PC-3 (cell line): ENCODE measurements around the gene CPA1. TPM values are rescaled to one million over a fixed set of nuclear protein-coding genes. Genes with fewer than 3 reads are reported as not detected.

Source experiments
- ATAC-seq: fragments of 200-7000 bp; cut with Tn5 transposase; 2 replicates; pipeline ENCODE4 v1.9.1; 2020; ENCODE audit warnings: mild to moderate bottlenecking, moderate library complexity
- BruUV-seq: library from RNA; stranded (reverse); fragments of 400-500 nt; replicated peaks from 2 replicates; lab custom pipeline; 2021; lab: Mats Ljungman, UMichigan
- CTCF ChIA-PET: fragments of 300-600 bp; sonication (Branson Sonifier 250); formaldehyde crosslinking; loops from one replicate; lab custom pipeline; 2022; ENCODE audit warnings: antibody characterized with exemption; lab: Charles Lee
- POLR2A ChIA-PET: fragments of 300-600 bp; sonication (Branson Sonifier 250); formaldehyde crosslinking; loops from one replicate; lab custom pipeline; 2022; ENCODE audit warnings: antibody characterized with exemption; ENCODE audit not compliant: unreplicated experiment; lab: Charles Lee
- DNase-seq: peaks from one replicate; pipeline ENCODE4 v3.0.0-alpha.2; 2015
- H2AFZ ChIP-seq: fragments of 300-600 bp; sonication (generic); 2 replicates; pipeline ENCODE4 v1.6.0; 2016; ENCODE audit warnings: antibody characterized with exemption, low read length
- H3F3A ChIP-seq: fragments of 300-600 bp; sonication (generic); one replicate; pipeline ENCODE4 v1.6.0; 2017; ENCODE audit warnings: antibody characterized with exemption, low read length, control low read depth, mild to moderate bottlenecking; ENCODE audit not compliant: unreplicated experiment
- H3K27ac ChIP-seq: fragments of 300-600 bp; sonication (generic); 2 replicates; pipeline ENCODE4 v1.5.1; 2016; ENCODE audit warnings: mild to moderate bottlenecking, low read length
- H3K27me3 ChIP-seq: fragments of 300-600 bp; sonication (generic); 2 replicates; pipeline ENCODE4 v1.6.1; 2016; ENCODE audit warnings: low read length, mixed read lengths
- H3K36me3 ChIP-seq: fragments of 300-600 bp; sonication (generic); 2 replicates; pipeline ENCODE4 v1.6.1; 2016; ENCODE audit warnings: low read depth, mixed run types, low read length, mixed read lengths
- H3K4me1 ChIP-seq: fragments of 300-600 bp; sonication (generic); 2 replicates; pipeline ENCODE4 v1.5.1; 2016; ENCODE audit warnings: low read length; ENCODE audit not compliant: insufficient read depth
- H3K4me2 ChIP-seq: fragments of 300-600 bp; sonication (generic); 2 replicates; pipeline ENCODE4 v1.6.0; 2016; ENCODE audit warnings: low read length
- H3K4me3 ChIP-seq: fragments of 300-600 bp; sonication (generic); 2 replicates; pipeline ENCODE4 v1.5.1; 2016; ENCODE audit warnings: mild to moderate bottlenecking, low read length, mixed read lengths
- H3K79me2 ChIP-seq: fragments of 300-600 bp; sonication (generic); 2 replicates; pipeline ENCODE4 v1.6.1; 2017; ENCODE audit warnings: low read length, mixed read lengths
- H3K9ac ChIP-seq: fragments of 300-600 bp; sonication (generic); 2 replicates; pipeline ENCODE4 v1.6.0; 2016; ENCODE audit warnings: mild to moderate bottlenecking, low read length
- H3K9me2 ChIP-seq: fragments of 300-600 bp; sonication (generic); replicated peaks from 2 replicates; pipeline ENCODE4 v1.6.1; 2016; ENCODE audit warnings: mixed run types, low read length, mixed read lengths
- H3K9me3 ChIP-seq: fragments of 300-600 bp; sonication (generic); 2 replicates; pipeline ENCODE4 v1.6.1; 2016; ENCODE audit warnings: low read length, mixed read lengths
- H4K20me1 ChIP-seq: fragments of 300-600 bp; sonication (generic); 2 replicates; pipeline ENCODE4 v1.6.1; 2016; ENCODE audit warnings: low read length, mixed read lengths
- CTCF ChIP-seq: fragments of 300-600 bp; sonication (generic); conservative IDR thresholded peaks from 2 replicates; pipeline ENCODE4 v1.5.1; 2017; ENCODE audit warnings: antibody characterized with exemption, low read depth, mild to moderate bottlenecking, low read length
- EZH2 ChIP-seq: fragments of 300-600 bp; sonication (generic); IDR thresholded peaks from one replicate; pipeline ENCODE4 v1.6.1; 2017; ENCODE audit warnings: antibody characterized with exemption, mild to moderate bottlenecking, low read length; ENCODE audit not compliant: unreplicated experiment
- EZH2phosphoT487 ChIP-seq: fragments of 300-600 bp; sonication (generic); IDR thresholded peaks from 2 replicates; pipeline ENCODE4 v1.6.1; 2018; ENCODE audit warnings: mild to moderate bottlenecking, antibody characterized with exemption, low read length, borderline replicate concordance
- intact Hi-C: fragments of 100-400 bp; cut with micrococcal nuclease; formaldehyde crosslinking; loops from 2 replicates; pipeline ENCODE4 v1.9.0; 2023
- total RNA-seq: library from RNA; depleted of rRNA; stranded (reverse); fragments of >200 nt; gene quantifications from 2 replicates; pipeline ENCODE4 v1.2.3, GENCODE V29; 2014

Gene CPA1
- total RNA-seq, 1 experiment from 2014 or later: not detected

DNA sequence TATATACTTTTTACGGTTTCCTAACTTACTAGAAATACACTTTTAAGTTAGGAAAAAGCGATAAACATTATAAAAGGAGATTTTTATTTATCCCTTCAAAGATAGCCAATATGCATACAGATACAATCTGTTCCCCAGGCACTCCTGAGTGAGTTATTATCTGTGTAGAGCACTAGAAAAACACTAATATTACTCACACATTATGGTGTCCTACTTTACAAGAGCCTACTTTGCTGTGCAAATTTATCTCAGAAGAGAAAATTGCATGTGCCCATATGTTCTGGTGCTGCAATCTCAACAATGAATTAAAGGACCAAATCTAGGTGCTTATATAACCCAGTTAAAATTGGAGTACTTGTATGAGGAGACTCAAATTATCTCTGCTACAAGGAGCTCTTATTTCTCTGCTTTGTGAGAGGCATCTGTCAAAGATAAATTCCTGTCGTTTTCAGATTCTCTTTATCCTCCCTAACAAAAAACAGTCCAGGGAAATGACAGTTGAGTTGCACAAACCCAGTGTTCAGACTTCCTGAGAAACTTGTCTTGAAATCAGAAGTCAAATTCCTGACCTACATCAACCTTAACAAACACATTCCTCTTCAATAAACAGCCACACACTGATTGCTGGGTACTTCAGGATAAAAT lies 28.9 kb downstream of the CPA1 start:
- POLR2A ChIA-PET: no interaction called here
- Histone ChIP-seq H3K36me3 (no peaks in the 10 kb centered on the region), H3K9me3 (no peaks in the 10 kb centered on the region), H3K27ac (no peak overlapping the region), H3K4me2 (no peak overlapping the region), H3K4me3 (no peak overlapping the region), H4K20me1 (no peaks in the 10 kb centered on the region), H3K79me2 (no peaks in the 10 kb centered on the region), H3K9ac (no peak overlapping the region), H3K27me3 (no peaks in the 10 kb centered on the region), H3F3A (no peaks in the 10 kb centered on the region), H2AFZ (no peak overlapping the region), H3K9me2 (no peaks in the 10 kb centered on the region), H3K4me1 (no peaks in the 10 kb centered on the region)
- intact Hi-C loops: no loop called here
- no TSS peak for BruUV-seq
- DNase-seq: no peak
- ATAC-seq: no peak
- CTCF ChIA-PET: no interaction called here
- no peak for TF ChIP-seq EZH2
- no peak for TF ChIP-seq CTCF
- TF ChIP-seq EZH2phosphoT487: no peak

DNA sequence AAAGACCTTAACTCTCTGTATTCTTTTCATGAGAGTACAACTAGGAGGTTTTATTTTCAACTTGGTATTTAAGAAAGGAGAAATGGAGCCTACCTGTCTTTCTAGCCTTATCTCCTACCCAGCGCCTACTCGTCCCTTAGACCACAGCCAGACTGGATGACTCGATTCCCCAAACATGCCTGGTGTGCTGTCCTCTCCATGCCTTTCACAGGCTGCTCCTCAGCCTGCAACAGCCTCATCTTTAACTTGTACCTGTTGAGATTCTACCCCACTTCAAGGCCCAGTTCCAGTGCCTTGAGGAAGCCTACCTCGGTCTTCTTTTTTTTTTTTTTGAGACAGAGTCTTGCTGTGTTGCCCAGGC lies 29.4 kb downstream of the CPA1 start:
- Histone ChIP-seq H3K4me3 (no peak overlapping the region), H4K20me1 (no peaks in the 10 kb centered on the region), H2AFZ (no peak overlapping the region), H3K36me3 (no peaks in the 10 kb centered on the region), H3K4me1 (no peaks in the 10 kb centered on the region), H3F3A (no peaks in the 10 kb centered on the region), H3K27me3 (no peaks in the 10 kb centered on the region), H3K9me2 (no peaks in the 10 kb centered on the region), H3K79me2 (no peaks in the 10 kb centered on the region), H3K27ac (no peak overlapping the region), H3K9ac (no peak overlapping the region), H3K4me2 (no peak overlapping the region), H3K9me3 (no peaks in the 10 kb centered on the region)
- intact Hi-C loops: no loop called here
- DNase-seq (no peak), ATAC-seq (no peak)
- no peak for TF ChIP-seq EZH2
- TF ChIP-seq CTCF: no peak
- TF ChIP-seq EZH2phosphoT487: no peak
- ChIA-PET CTCF (no interaction called here), POLR2A (no interaction called here)
- no TSS peak for BruUV-seq

DNA sequence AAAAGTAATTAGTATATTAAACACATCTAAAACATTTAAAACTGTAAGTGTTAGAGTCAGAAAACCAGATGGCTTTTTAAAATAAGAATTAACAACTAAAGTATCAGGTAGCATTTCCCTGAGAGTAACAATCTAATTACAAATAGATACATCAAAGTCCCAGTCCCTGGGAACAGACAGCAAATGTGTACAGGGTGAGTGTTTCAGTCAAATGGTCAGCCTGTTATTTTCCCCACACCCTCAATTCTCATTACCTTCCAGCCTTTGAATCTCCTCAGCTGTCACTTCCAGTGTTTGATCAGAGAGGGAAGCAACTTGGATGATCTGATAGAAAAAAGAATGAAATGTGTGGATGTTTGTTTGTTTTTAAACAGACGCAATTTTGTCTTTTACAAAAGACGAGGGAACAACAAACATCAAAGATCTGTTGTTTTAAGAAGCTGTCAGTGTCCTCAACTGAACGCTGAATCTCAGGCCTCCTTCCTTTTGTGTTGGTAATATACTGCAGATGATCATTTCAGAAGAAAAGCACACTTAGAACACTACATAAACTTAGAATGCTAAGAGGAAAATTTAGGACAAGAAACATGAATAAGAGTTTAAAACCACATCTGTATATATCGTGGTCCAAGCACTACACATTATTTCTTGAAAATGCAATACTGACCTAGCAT lies 30.7 kb downstream of the CPA1 start:
- Histone ChIP-seq H3K9me3 (no peaks in the 10 kb centered on the region), H3K36me3 (no peaks in the 10 kb centered on the region), H3K4me3 (no peak overlapping the region), H4K20me1 (no peaks in the 10 kb centered on the region), H2AFZ (no peak overlapping the region), H3K27me3 (no peaks in the 10 kb centered on the region), H3K27ac (no peak overlapping the region), H3K4me2 (no peak overlapping the region), H3K9ac (no peak overlapping the region), H3F3A (no peaks in the 10 kb centered on the region), H3K4me1 (no peaks in the 10 kb centered on the region), H3K79me2 (no peaks in the 10 kb centered on the region), H3K9me2 (no peaks in the 10 kb centered on the region)
- no peak for ATAC-seq
- DNase-seq: no peak
- POLR2A ChIA-PET: no interaction called here
- BruUV-seq: no TSS peak
- TF ChIP-seq EZH2 (no peak), EZH2phosphoT487 (no peak), CTCF (no peak)
- intact Hi-C loops: no loop called here
- CTCF ChIA-PET: no interaction called here
